Measurements from ENCODE around the gene ZBTB39.

Gene ZBTB39

DNA sequence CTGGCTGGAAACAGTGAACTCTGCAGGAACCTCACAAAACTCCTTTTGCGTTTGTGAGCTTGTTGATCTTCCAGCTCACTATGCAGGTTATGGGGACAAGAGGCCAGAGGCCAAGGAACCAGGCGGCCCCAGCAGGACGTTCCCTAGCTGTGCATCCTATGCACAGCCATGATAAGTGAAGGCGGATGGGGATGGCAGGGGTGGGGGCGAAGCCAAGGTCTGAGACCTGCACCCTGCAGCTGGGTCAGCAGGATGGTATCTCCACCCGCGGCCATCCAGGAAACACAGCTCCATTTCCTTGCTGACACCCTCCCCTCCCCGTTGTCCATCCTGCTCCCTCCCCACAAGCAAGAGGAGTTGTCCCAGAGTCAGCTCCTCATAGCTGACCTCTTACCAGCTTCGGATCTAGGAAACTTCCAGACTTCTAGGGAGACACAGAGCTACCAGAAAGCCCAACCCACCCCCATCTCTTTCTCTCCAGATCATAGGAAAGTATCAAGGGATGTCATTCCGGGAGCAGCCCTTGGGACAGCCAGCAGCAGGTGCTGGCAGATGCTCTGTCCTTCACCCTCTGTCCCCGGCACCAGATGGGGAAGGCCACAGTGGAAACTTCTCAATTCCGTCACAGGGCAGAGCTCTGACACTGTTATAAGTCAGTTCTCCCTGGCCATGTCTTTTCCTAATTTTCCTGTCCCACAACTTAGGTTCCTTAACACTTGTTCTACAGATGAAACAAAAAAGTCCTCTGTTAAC lies 9.4 kb downstream of the ZBTB39 start:
- Histone ChIP-seq H3K27me3 (replicated peaks; ENCODE audit: control insufficient read depth, insufficient read depth, low read length) (no peaks in the 10 kb centered on the region), H3K4me3 (replicated peaks; ENCODE audit: low read depth, low read length) (no peak overlapping the region), H3K36me3 (ENCODE audit: control insufficient read depth, insufficient read depth, low read length) (peaks cover 5% of the 10 kb centered on the region)
- DNase-seq (ENCODE audit: extremely low read depth, insufficient read length) = no peak
- TF ChIP-seq, protein P1, sequence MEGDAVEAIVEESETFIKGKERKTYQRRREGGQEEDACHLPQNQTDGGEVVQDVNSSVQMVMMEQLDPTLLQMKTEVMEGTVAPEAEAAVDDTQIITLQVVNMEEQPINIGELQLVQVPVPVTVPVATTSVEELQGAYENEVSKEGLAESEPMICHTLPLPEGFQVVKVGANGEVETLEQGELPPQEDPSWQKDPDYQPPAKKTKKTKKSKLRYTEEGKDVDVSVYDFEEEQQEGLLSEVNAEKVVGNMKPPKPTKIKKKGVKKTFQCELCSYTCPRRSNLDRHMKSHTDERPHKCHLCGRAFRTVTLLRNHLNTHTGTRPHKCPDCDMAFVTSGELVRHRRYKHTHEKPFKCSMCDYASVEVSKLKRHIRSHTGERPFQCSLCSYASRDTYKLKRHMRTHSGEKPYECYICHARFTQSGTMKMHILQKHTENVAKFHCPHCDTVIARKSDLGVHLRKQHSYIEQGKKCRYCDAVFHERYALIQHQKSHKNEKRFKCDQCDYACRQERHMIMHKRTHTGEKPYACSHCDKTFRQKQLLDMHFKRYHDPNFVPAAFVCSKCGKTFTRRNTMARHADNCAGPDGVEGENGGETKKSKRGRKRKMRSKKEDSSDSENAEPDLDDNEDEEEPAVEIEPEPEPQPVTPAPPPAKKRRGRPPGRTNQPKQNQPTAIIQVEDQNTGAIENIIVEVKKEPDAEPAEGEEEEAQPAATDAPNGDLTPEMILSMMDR (IDR thresholded peaks at IDR 0.05; ENCODE audit: insufficient read depth, low read length, poor library complexity, severe bottlenecking) = no peak

DNA sequence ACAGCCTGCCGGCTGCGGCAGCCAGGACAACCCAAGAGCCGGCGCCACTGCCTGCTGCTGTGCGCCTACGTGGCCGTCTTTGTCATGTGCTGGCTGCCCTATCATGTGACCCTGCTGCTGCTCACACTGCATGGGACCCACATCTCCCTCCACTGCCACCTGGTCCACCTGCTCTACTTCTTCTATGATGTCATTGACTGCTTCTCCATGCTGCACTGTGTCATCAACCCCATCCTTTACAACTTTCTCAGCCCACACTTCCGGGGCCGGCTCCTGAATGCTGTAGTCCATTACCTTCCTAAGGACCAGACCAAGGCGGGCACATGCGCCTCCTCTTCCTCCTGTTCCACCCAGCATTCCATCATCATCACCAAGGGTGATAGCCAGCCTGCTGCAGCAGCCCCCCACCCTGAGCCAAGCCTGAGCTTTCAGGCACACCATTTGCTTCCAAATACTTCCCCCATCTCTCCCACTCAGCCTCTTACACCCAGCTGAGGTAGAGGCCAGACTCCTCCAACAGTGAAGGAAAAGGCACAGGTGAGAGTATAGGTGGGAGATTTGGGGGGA lies 10.3 kb downstream of the ZBTB39 start:
- Histone ChIP-seq H3K4me3 (replicated peaks; ENCODE audit: low read depth, low read length) (no peak overlapping the region), H3K27me3 (replicated peaks; ENCODE audit: control insufficient read depth, insufficient read depth, low read length) (no peaks in the 10 kb centered on the region), H3K36me3 (ENCODE audit: control insufficient read depth, insufficient read depth, low read length) (peaks cover 3% of the 10 kb centered on the region)
- no peak for DNase-seq (ENCODE audit: extremely low read depth, insufficient read length)
- TF ChIP-seq, protein P1 (IDR thresholded peaks at IDR 0.05; ENCODE audit: insufficient read depth, low read length, poor library complexity, severe bottlenecking) = no peak

DNA sequence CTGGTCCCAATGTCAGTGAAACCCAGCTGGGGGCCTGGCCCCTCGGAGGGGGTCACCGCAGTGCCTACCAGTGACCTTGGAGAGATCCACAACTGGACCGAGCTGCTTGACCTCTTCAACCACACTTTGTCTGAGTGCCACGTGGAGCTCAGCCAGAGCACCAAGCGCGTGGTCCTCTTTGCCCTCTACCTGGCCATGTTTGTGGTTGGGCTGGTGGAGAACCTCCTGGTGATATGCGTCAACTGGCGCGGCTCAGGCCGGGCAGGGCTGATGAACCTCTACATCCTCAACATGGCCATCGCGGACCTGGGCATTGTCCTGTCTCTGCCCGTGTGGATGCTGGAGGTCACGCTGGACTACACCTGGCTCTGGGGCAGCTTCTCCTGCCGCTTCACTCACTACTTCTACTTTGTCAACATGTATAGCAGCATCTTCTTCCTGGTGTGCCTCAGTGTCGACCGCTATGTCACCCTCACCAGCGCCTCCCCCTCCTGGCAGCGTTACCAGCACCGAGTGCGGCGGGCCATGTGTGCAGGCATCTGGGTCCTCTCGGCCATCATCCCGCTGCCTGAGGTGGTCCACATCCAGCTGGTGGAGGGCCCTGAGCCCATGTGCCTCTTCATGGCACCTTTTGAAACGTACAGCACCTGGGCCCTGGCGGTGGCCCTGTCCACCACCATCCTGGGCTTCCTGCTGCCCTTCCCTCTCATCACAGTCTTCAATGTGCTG lies 11.0 kb downstream of the ZBTB39 start:
- no peak overlapping the region for H3K4me3 ChIP-seq (replicated peaks; ENCODE audit: low read depth, low read length)
- H3K36me3 ChIP-seq (ENCODE audit: control insufficient read depth, insufficient read depth, low read length) = peaks cover 3% of the 10 kb centered on the region
- TF ChIP-seq, protein P1 (IDR thresholded peaks at IDR 0.05; ENCODE audit: insufficient read depth, low read length, poor library complexity, severe bottlenecking) = no peak
- DNase-seq (ENCODE audit: extremely low read depth, insufficient read length) = no peak
- H3K27me3 ChIP-seq (replicated peaks; ENCODE audit: control insufficient read depth, insufficient read depth, low read length) = no peaks in the 10 kb centered on the region

DNA sequence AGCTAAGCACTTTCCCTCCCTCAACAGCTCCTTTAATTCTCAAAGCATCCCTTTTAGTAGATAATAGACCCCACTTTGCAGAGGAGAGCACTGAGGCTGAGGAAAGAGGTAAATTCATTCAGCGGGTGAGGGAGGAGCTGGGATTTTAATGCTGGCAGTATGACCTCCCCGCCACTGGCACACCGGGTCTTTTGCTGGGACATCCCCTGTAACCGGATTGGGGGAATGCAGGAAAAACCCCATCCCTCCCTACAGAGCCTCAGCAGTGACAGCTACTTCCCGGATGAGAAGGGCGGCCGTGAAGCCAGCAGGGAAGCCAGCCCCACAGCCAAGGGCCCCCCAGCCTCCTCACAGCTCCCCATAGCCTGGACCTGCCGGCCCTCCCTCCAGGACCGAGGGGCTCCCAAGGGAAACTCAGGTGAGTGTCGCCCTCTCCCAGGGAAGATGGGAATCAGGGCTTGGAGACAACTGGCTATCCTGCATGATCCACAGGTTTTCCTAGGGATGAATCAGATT lies 12.1 kb downstream of the ZBTB39 start:
- TF ChIP-seq, protein P1 (IDR thresholded peaks at IDR 0.05; ENCODE audit: insufficient read depth, low read length, poor library complexity, severe bottlenecking) = no peak
- Histone ChIP-seq H3K4me3 (replicated peaks; ENCODE audit: low read depth, low read length) (no peak overlapping the region), H3K27me3 (replicated peaks; ENCODE audit: control insufficient read depth, insufficient read depth, low read length) (no peaks in the 10 kb centered on the region), H3K36me3 (ENCODE audit: control insufficient read depth, insufficient read depth, low read length) (peaks cover 3% of the 10 kb centered on the region)
- no peak for DNase-seq (ENCODE audit: extremely low read depth, insufficient read length)

DNA sequence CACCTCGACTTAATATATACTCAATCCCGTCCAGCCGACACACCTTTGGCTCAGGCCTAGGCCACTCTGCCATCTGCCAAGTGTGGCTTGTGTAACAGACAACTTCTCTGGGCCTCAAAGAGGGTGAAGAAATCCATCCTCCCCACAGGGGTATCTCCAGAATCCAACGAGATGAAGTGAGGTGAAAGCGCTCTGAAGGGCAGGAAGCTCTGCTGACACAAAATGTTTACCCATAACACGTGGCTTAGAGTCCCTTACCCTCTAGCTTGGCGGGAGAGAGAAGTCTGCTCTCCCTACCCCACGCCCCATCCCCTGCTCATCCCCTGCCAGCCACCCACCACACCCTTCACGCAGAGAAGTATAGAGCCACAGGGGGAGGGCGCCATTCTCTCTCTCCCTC lies 13.0 kb downstream of the ZBTB39 start:
- Histone ChIP-seq H3K36me3 (ENCODE audit: control insufficient read depth, insufficient read depth, low read length) (peaks cover 1% of the 10 kb centered on the region), H3K4me3 (replicated peaks; ENCODE audit: low read depth, low read length) (no peak overlapping the region), H3K27me3 (replicated peaks; ENCODE audit: control insufficient read depth, insufficient read depth, low read length) (no peaks in the 10 kb centered on the region)
- no peak for DNase-seq (ENCODE audit: extremely low read depth, insufficient read length)
- TF ChIP-seq, protein P1 (IDR thresholded peaks at IDR 0.05; ENCODE audit: insufficient read depth, low read length, poor library complexity, severe bottlenecking) = no peak
